Natural killer cell (primary cell): Measurements from ENCODE around the gene SSTR3. TPM values are rescaled to one million over a fixed set of nuclear protein-coding genes. Genes with fewer than 3 reads are reported as not detected.

ENCODE experiments used
- ATAC-seq, 3 donors: fragments of 150-1000 bp in 2 of 3; fragments of 200-7000 bp in 1 of 3; cut with Tn5 transposase; 1 replicate in 1 of 3; 2 replicates in 2 of 3; pipeline ENCODE4 v1.10.0; 2021; ENCODE audit warnings: mild to moderate bottlenecking in 2 of 3, moderate library complexity in 2 of 3
- DNase-seq, 2 donors: peaks; one replicate each; pipeline versions ENCODE4 v3.0.0 to v3.0.0-alpha.2; 2013 to 2021; ENCODE audit warnings: mixed read lengths in 1 of 2
- H3K27ac ChIP-seq: one replicate; pipeline ENCODE4 v1.5.1; 2013; ENCODE audit warnings: mild to moderate bottlenecking, low read length
- H3K27me3 ChIP-seq: one replicate; pipeline ENCODE4 v1.6.1; 2013; ENCODE audit warnings: low read length; ENCODE audit not compliant: control insufficient read depth, insufficient read depth
- H3K36me3 ChIP-seq: one replicate; pipeline ENCODE4 v1.6.1; 2013; ENCODE audit warnings: low read length; ENCODE audit not compliant: control insufficient read depth, insufficient read depth
- H3K4me1 ChIP-seq: one replicate; pipeline ENCODE4 v1.6.1; 2013; ENCODE audit warnings: low read length; ENCODE audit not compliant: control insufficient read depth, insufficient read depth
- H3K4me3 ChIP-seq: one replicate; pipeline ENCODE4 v1.5.1; 2013; ENCODE audit warnings: low read length
- H3K9me3 ChIP-seq: one replicate; pipeline ENCODE4 v1.6.1; 2013; ENCODE audit warnings: low read length; ENCODE audit not compliant: control insufficient read depth, insufficient read depth
- H3K27ac Mint-ChIP-seq, 2 donors: one replicate each; pipeline ENCODE4 v1.8.0; 2022; ENCODE audit warnings: mild to moderate bottlenecking in 2 of 2, mixed read lengths in 2 of 2, moderate library complexity in 1 of 2
- H3K27me3 Mint-ChIP-seq, 2 donors: one replicate each; pipeline ENCODE4 v1.8.0; 2022; ENCODE audit warnings: low read depth in 2 of 2, mixed read lengths in 2 of 2
- H3K36me3 Mint-ChIP-seq: one replicate; pipeline ENCODE4 v1.8.0; 2022; ENCODE audit warnings: mixed read lengths
- H3K4me1 Mint-ChIP-seq, 2 donors: one replicate each; pipeline ENCODE4 v1.8.0; 2022; ENCODE audit warnings: mixed read lengths in 2 of 2
- H3K4me3 Mint-ChIP-seq: one replicate; pipeline ENCODE4 v1.8.0; 2022; ENCODE audit warnings: mild to moderate bottlenecking, moderate library complexity, mixed read lengths
- H3K9me3 Mint-ChIP-seq, 2 donors: one replicate each; pipeline ENCODE4 v1.8.0; 2022; ENCODE audit warnings: mixed read lengths in 2 of 2
- WGBS: methylation state at CpG from one replicate; pipeline ENCODE4 v1.1.7; 2013; ENCODE audit warnings: missing lambda C conversion rate; ENCODE audit not compliant: insufficient coverage; 5-methylcytosine and 5-hydroxymethylcytosine counted together
- intact Hi-C: fragments of 100-400 bp; cut with micrococcal nuclease; formaldehyde crosslinking; loops from one replicate; pipeline ENCODE4 v1.14.2; 2022
- total RNA-seq, 4 donors: library from RNA; stranded (reverse); fragments of 120-200 nt in 1 of 4; gene quantifications; one replicate each; pipeline versions ENCODE4 v1.2.3 to v1.2.4, GENCODE V29; 2013 to 2022
- TF ChIP-seq, protein P1 (sequence below): fragments of 200-600 bp; IDR thresholded peaks from one replicate; pipeline ENCODE4 v1.8.0; 2022; ENCODE audit warnings: antibody characterized with exemption

The SSTR3 gene
- total RNA-seq, 3 donors from 2014 or later (not counting 1 experiment from before 2014, with no cell fraction given) = 0.20 to 0.64 (median 0.23) TPM

DNA sequence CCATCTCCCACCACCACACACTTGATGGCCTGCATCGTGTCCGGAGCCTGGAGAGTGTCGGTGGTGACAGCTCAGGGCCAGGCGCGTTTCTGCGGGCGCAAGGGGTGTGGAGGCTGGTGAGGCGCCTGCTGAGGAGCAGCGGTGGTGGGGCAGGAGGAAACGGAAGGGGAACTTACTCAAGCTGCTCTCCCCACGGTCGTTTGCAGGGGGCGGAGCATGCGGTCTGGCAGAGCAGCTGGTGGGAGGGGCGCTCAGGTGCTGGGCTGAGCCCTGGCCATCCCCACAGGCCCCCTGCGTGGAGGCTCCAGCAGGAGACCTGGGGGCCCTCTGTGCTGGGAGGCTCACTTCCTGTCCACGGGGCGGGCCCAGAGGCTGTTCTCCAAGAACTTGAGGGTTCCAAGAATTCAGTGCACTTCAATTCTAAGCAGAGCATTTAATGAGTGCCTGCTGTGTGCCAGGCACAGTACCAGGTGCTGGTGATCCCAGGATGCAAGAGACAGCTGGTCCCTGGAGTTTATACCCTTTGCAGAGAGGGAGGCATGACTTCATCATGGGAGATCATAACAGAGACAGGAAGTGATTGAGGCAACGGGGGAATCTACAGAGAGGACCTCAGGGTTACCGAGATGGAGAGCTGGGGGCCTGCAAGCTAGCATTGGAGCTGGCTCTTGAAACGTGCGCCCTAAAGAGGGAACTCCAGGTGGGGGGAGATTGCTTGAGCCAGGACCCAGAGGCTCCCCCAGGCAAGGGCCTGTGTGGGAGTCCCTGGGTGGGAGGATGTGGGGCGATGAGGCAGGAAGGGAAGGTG lies 32.0 kb upstream of the SSTR3 start, which contains the start of gene RAC2:
Gene RAC2, minus strand, starts transcription at position 156 of the 808 bp plus-strand sequence. Its CDS starts 121 bp downstream, at position 35.
- H3K36me3 Mint-ChIP-seq = no peaks in the 10 kb centered on the region
- peak; percentile 81 to 94 for DNase-seq
- intact Hi-C loops = loop anchor here (1.0 to 5.0 kb wide), 4 partner anchors 14 to 97 kb away; partner anchors contain the start of gene IL2RB
- peaks cover 26% of the 10 kb centered on the region for H3K36me3 ChIP-seq
- H3K9me3 ChIP-seq = no peaks in the 10 kb centered on the region
- H3K27me3 ChIP-seq = no peaks in the 10 kb centered on the region
- H3K4me3 Mint-ChIP-seq = peak within 1 kb of the TSS; percentile 91
- H3K27me3 Mint-ChIP-seq = no peaks in the 10 kb centered on the region
- peaks cover 54% of the 10 kb centered on the region for H3K4me1 ChIP-seq
- ATAC-seq = peak; percentile 57 to 78 (median 72)
- H3K4me1 Mint-ChIP-seq = peaks cover 45 to 59% of the 10 kb centered on the region in 2 donors
- peak within 1 kb of the TSS; percentile 82 for H3K27ac ChIP-seq
- peak within 1 kb of the TSS; percentile 93 to 98 for H3K27ac Mint-ChIP-seq
- no peaks in the 10 kb centered on the region for H3K9me3 Mint-ChIP-seq
- TF ChIP-seq, protein P1, sequence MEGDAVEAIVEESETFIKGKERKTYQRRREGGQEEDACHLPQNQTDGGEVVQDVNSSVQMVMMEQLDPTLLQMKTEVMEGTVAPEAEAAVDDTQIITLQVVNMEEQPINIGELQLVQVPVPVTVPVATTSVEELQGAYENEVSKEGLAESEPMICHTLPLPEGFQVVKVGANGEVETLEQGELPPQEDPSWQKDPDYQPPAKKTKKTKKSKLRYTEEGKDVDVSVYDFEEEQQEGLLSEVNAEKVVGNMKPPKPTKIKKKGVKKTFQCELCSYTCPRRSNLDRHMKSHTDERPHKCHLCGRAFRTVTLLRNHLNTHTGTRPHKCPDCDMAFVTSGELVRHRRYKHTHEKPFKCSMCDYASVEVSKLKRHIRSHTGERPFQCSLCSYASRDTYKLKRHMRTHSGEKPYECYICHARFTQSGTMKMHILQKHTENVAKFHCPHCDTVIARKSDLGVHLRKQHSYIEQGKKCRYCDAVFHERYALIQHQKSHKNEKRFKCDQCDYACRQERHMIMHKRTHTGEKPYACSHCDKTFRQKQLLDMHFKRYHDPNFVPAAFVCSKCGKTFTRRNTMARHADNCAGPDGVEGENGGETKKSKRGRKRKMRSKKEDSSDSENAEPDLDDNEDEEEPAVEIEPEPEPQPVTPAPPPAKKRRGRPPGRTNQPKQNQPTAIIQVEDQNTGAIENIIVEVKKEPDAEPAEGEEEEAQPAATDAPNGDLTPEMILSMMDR = no peak
- WGBS = under 1% methylated on average over 23 of the region's 23 CpGs
- H3K4me3 ChIP-seq = peak within 1 kb of the TSS; percentile 89

DNA sequence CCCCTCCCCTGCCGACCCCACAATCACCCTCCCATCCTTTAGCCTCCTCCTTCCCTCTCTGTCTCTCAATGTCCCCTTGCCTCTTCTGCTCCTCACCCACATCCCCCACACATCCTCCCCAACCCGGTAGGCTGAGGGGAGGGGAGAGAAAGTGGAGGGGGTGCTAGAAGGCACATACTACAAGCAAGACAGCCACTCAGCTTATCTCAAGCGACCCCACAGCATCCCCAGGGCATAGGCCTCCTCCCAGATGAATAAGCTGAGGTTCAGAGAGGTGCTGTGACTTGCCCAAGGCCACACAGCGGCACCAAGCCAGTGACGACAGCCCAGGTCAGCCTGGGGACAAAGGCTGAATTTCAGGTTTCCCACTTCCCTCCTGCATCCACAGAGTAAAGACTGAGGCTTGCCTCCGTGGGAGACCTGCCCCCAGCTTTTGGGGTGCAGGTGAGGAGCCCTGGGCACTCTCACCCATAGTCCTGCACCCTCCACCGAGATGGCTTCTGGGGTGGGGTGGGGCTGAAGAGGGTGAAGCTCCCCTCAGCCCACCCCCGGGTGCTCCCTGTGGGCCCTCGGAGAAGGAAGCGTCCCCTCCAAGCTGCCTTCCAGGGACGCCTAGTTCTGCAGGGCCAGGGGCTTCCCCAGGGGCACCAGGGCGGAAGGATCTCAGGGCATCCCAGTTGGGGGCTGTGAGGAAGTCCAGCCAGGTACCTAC lies 31.3 kb upstream of the SSTR3 start:
- Histone ChIP-seq H3K4me3 (peak overlapping the region; percentile 89), H3K27ac (peak overlapping the region; percentile 82), H3K9me3 (no peaks in the 10 kb centered on the region), H3K27me3 (no peaks in the 10 kb centered on the region), H3K36me3 (peaks cover 31% of the 10 kb centered on the region), H3K4me1 (peaks cover 62% of the 10 kb centered on the region)
- intact Hi-C loops = loop anchor here (1.0 to 5.0 kb wide), 4 partner anchors 13 to 96 kb away; partner anchors contain the start of gene IL2RB
- Mint-ChIP-seq H3K9me3 (no peaks in the 10 kb centered on the region), H3K4me3 (peak overlapping the region; percentile 91), H3K27me3 (no peaks in the 10 kb centered on the region), H3K36me3 (no peaks in the 10 kb centered on the region), H3K27ac (peak overlapping the region; percentile 93 to 98), H3K4me1 (peaks cover 52 to 67% of the 10 kb centered on the region in 2 donors)
- 0% methylated on average over 9 of the region's 12 CpGs for WGBS
- TF ChIP-seq, protein P1 = no peak
- ATAC-seq (peak in 1 of 3 donors; percentile 9), DNase-seq (peak in 1 of 2 donors; percentile 37)

DNA sequence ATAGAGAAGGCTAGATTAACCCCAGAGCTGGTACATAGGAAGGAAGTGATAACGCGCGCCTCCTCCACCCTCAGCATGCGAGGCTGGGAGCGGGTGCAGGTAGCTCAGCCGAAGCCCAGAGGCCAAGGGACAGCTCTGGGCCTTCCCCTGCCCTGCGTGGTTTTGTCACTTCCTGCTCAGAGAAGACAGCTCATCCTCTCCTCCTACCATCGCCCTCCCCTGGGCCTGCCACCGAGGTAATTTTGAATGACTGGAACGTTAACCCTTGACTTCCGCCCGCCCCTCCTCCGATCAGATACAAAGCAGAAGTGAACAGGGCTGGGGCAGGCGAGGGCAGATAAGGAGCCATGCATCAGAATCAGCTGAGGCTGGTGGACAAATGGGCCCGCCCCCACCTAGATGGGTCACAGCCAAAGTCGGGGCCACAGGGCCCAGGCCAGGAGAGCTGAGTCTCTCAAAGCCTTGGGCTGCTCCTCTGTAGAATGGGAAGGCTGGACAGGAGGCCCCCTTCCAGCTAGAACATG lies 30.2 kb upstream of the SSTR3 start:
- Histone ChIP-seq H3K4me3 (peak overlapping the region; percentile 89), H3K27ac (peak overlapping the region; percentile 82), H3K36me3 (peaks cover 37% of the 10 kb centered on the region), H3K27me3 (no peaks in the 10 kb centered on the region), H3K4me1 (peaks cover 73% of the 10 kb centered on the region), H3K9me3 (no peaks in the 10 kb centered on the region)
- WGBS = 0% methylated on average over 16 of the region's 16 CpGs
- Mint-ChIP-seq H3K36me3 (no peaks in the 10 kb centered on the region), H3K4me1 (peaks cover 63 to 78% of the 10 kb centered on the region in 2 donors), H3K9me3 (no peaks in the 10 kb centered on the region), H3K4me3 (peak overlapping the region; percentile 91), H3K27me3 (no peaks in the 10 kb centered on the region), H3K27ac (peak overlapping the region; percentile 93 to 98)
- ATAC-seq = peak; percentile 65 to 84 (median 72)
- TF ChIP-seq, protein P1 = no peak
- peak; percentile 80 to 95 for DNase-seq
- intact Hi-C loops = loop anchor here (5.0 kb wide), 3 partner anchors 35 to 95 kb away; partner anchors contain the start of gene IL2RB
